ENCODE measurements around the gene NETO1.

GRCh38 chr18:72799106-72799505 lies 68.7 kb downstream of the NETO1 start:
- no peak for TF ChIP-seq CTCF (conservative IDR thresholded peaks at IDR 0.05; ENCODE audit: low read depth in 2 of 2)
- TF ChIP-seq EZH2 (IDR thresholded peaks at IDR 0.05; ENCODE audit: low read depth, unreplicated experiment) = no peak

Data from GM23338 (cell line).